ENCODE measurements around the gene RNASEH2A. TPM values are rescaled to one million over a fixed set of nuclear protein-coding genes. Genes with fewer than 3 reads are reported as not detected.

Gene RNASEH2A
- total RNA-seq, 1 experiment from 2014 or later = 72.9 TPM

DNA sequence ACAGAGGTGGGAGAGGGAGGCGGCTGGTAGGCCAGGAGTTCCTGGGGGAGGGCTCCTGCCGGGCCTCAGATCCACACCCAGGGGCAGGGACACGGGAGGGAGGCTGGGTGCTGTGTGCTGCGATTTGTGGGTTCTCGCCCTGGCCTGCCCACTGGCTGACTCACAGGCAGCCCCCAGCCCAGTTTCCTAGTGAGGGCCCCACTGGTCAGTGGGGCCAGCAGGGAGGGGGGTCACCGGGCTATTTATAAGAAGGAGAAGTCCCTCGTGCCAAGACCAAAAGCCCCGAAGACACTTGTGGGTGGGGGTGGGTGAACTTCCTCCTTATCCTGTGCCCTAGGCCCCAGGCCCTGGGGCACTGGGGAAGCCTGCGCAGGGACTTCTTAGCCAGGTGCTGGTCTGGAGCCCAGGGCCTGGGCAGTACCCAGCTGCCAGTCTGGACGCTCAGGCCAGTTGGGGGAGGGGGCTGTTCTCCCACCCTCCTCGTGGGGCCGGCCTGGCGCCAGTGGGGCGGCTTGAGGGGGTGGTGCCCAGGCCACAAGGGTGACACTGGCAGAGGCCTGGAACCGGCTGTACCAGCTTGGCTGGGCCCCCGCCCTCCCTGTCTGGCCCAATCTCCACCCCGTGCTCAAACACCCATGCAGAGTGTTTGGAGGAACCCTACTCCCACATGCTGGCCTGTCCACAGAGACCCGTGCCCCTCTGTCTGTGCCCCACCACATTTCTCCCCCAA lies 20.1 kb upstream of the RNASEH2A start:
- H3K27ac Mint-ChIP-seq = no peak overlapping the region
- peaks cover 27% of the 10 kb centered on the region for H3K4me1 Mint-ChIP-seq
- CTCF ChIA-PET = interaction anchor here (1.0 to 3.4 kb wide), 4 partner anchors 9 to 63 kb away, joined by 3 to 29 read pairs (median 4); no protein-coding TSS in a partner anchor
- TF ChIP-seq KAT7 (CRISPR knock-in tag; IDR thresholded peaks at IDR 0.05; ENCODE audit: borderline replicate concordance) (no peak), RORB (CRISPR knock-in tag; IDR thresholded peaks at IDR 0.05) (no peak), FOXP1 (CRISPR knock-in tag; IDR thresholded peaks at IDR 0.05; ENCODE audit: borderline replicate concordance) (no peak), TEAD1 (CRISPR knock-in tag; IDR thresholded peaks at IDR 0.05) (no peak), NR3C1 (CRISPR knock-in tag; conservative IDR thresholded peaks at IDR 0.05; ENCODE audit: low read depth) (no peak), NR2C2 (CRISPR knock-in tag; IDR thresholded peaks at IDR 0.05) (no peak), PRRX2 (CRISPR knock-in tag; IDR thresholded peaks at IDR 0.05) (no peak)
- TF ChIP-seq, protein P1, sequence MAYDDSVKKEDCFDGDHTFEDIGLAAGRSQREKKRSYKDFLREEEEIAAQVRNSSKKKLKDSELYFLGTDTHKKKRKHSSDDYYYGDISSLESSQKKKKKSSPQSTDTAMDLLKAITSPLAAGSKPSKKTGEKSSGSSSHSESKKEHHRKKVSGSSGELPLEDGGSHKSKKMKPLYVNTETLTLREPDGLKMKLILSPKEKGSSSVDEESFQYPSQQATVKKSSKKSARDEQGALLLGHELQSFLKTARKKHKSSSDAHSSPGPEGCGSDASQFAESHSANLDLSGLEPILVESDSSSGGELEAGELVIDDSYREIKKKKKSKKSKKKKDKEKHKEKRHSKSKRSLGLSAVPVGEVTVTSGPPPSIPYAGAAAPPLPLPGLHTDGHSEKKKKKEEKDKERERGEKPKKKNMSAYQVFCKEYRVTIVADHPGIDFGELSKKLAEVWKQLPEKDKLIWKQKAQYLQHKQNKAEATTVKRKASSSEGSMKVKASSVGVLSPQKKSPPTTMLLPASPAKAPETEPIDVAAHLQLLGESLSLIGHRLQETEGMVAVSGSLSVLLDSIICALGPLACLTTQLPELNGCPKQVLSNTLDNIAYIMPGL (CRISPR knock-in tag; IDR thresholded peaks at IDR 0.05) = no peak
- TF ChIP-seq, protein P2, sequence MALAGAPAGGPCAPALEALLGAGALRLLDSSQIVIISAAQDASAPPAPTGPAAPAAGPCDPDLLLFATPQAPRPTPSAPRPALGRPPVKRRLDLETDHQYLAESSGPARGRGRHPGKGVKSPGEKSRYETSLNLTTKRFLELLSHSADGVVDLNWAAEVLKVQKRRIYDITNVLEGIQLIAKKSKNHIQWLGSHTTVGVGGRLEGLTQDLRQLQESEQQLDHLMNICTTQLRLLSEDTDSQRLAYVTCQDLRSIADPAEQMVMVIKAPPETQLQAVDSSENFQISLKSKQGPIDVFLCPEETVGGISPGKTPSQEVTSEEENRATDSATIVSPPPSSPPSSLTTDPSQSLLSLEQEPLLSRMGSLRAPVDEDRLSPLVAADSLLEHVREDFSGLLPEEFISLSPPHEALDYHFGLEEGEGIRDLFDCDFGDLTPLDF (CRISPR knock-in tag; IDR thresholded peaks at IDR 0.05) = no peak
- TF ChIP-seq, protein P3, sequence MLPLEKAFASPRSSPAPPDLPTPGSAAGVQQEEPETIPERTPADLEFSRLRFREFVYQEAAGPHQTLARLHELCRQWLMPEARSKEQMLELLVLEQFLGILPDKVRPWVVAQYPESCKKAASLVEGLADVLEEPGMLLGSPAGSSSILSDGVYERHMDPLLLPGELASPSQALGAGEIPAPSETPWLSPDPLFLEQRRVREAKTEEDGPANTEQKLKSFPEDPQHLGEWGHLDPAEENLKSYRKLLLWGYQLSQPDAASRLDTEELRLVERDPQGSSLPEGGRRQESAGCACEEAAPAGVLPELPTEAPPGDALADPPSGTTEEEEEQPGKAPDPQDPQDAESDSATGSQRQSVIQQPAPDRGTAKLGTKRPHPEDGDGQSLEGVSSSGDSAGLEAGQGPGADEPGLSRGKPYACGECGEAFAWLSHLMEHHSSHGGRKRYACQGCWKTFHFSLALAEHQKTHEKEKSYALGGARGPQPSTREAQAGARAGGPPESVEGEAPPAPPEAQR (CRISPR knock-in tag; IDR thresholded peaks at IDR 0.05) = no peak
- TF ChIP-seq, protein P4, sequence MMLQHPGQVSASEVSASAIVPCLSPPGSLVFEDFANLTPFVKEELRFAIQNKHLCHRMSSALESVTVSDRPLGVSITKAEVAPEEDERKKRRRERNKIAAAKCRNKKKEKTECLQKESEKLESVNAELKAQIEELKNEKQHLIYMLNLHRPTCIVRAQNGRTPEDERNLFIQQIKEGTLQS (CRISPR knock-in tag; conservative IDR thresholded peaks at IDR 0.05) = no peak
- TF ChIP-seq, protein P5, sequence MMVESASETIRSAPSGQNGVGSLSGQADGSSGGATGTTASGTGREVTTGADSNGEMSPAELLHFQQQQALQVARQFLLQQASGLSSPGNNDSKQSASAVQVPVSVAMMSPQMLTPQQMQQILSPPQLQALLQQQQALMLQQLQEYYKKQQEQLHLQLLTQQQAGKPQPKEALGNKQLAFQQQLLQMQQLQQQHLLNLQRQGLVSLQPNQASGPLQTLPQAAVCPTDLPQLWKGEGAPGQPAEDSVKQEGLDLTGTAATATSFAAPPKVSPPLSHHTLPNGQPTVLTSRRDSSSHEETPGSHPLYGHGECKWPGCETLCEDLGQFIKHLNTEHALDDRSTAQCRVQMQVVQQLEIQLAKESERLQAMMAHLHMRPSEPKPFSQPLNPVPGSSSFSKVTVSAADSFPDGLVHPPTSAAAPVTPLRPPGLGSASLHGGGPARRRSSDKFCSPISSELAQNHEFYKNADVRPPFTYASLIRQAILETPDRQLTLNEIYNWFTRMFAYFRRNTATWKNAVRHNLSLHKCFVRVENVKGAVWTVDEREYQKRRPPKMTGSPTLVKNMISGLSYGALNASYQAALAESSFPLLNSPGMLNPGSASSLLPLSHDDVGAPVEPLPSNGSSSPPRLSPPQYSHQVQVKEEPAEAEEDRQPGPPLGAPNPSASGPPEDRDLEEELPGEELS (CRISPR knock-in tag; IDR thresholded peaks at IDR 0.05) = no peak
- TF ChIP-seq, protein P6, sequence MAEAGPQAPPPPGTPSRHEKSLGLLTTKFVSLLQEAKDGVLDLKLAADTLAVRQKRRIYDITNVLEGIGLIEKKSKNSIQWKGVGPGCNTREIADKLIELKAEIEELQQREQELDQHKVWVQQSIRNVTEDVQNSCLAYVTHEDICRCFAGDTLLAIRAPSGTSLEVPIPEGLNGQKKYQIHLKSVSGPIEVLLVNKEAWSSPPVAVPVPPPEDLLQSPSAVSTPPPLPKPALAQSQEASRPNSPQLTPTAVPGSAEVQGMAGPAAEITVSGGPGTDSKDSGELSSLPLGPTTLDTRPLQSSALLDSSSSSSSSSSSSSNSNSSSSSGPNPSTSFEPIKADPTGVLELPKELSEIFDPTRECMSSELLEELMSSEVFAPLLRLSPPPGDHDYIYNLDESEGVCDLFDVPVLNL (CRISPR knock-in tag; IDR thresholded peaks at IDR 0.05; ENCODE audit: borderline replicate concordance, low read depth) = no peak
- H3K27me3 Mint-ChIP-seq (ENCODE audit: low read depth) = peaks cover 8% of the 10 kb centered on the region
- DNase-seq (ENCODE audit: low spot score) (no peak), ATAC-seq (no peak)
- POLR2A ChIA-PET = no interaction called here
- no peak overlapping the region for H3K4me3 Mint-ChIP-seq
- H3K9me3 Mint-ChIP-seq = no peaks in the 10 kb centered on the region
- H3K36me3 Mint-ChIP-seq = no peaks in the 10 kb centered on the region

DNA sequence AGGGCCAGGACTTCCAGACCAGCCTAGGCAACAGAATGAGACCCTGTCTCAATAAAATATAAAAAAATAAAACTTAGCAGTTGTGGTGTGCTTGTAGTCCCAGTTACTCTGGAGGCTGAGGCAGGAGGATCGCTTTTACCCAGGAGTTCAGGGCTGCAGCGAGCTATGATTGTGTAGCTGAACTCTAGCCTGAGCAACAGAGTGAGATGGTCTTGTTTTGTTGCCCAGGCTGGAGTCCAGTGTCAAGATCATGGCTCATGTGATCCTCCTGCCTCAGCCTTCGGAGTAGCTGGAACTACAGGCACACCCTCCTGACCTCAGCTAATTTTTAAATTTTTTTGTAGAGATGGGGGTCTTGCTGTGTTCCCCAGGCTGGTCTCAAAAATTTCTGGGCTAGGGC lies 19.4 kb upstream of the RNASEH2A start:
- CTCF ChIA-PET = interaction anchor here (1.0 to 3.4 kb wide), 4 partner anchors 9 to 64 kb away, joined by 3 to 29 read pairs (median 7); no protein-coding TSS in a partner anchor
- no peak for DNase-seq (ENCODE audit: low spot score)
- Mint-ChIP-seq H3K4me1 (peaks cover 27% of the 10 kb centered on the region), H3K27ac (no peak overlapping the region), H3K27me3 (ENCODE audit: low read depth) (peaks cover 11% of the 10 kb centered on the region), H3K36me3 (no peaks in the 10 kb centered on the region), H3K4me3 (no peak overlapping the region), H3K9me3 (no peaks in the 10 kb centered on the region)
- TF ChIP-seq HMGA2 (CRISPR knock-in tag; IDR thresholded peaks at IDR 0.05) (no peak), NR2C2 (CRISPR knock-in tag; IDR thresholded peaks at IDR 0.05) (no peak), TEAD4 (CRISPR knock-in tag; IDR thresholded peaks at IDR 0.05) (no peak), RORB (CRISPR knock-in tag; IDR thresholded peaks at IDR 0.05) (no peak), SMAD4 (CRISPR knock-in tag; IDR thresholded peaks at IDR 0.05) (no peak)
- TF ChIP-seq, protein P7, sequence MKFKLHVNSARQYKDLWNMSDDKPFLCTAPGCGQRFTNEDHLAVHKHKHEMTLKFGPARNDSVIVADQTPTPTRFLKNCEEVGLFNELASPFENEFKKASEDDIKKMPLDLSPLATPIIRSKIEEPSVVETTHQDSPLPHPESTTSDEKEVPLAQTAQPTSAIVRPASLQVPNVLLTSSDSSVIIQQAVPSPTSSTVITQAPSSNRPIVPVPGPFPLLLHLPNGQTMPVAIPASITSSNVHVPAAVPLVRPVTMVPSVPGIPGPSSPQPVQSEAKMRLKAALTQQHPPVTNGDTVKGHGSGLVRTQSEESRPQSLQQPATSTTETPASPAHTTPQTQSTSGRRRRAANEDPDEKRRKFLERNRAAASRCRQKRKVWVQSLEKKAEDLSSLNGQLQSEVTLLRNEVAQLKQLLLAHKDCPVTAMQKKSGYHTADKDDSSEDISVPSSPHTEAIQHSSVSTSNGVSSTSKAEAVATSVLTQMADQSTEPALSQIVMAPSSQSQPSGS (CRISPR knock-in tag; IDR thresholded peaks at IDR 0.05; ENCODE audit: borderline replicate concordance, low read depth) = no peak
- POLR2A ChIA-PET = interaction anchor here (1.3 kb wide), 1 partner anchor 9 kb away, joined by 4 read pairs; no protein-coding TSS in a partner anchor
- ATAC-seq = no peak
